ENCODE results near the gene MTFR1L.

The MTFR1L gene

DNA sequence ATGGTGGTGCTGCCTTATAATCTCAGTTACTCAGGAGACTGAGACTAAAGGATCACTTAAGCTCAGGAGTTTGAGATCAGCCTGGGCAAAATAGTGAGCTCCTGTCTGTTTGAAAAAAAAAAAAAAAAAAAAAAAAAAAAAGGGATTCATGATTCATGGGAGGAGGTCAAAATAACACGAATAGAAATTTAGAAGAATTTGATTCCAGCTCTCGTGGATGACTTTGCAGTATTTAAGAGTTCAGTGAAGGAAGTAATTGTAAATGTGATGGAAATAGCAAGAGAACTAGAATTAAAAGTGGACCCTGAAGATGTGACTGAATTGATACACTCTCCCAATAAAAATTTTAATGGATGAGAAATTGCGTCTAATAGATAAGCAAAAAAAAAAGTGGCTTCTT, 23.7 kb downstream of the MTFR1L start:
- no peak overlapping the region for H3K4me3 Mint-ChIP-seq
- no peak for DNase-seq
- no peak overlapping the region for H3K27ac Mint-ChIP-seq
- H3K27me3 Mint-ChIP-seq (ENCODE audit: low read depth, poor library complexity), result no peaks in the 10 kb centered on the region
- TF ChIP-seq, protein P1, sequence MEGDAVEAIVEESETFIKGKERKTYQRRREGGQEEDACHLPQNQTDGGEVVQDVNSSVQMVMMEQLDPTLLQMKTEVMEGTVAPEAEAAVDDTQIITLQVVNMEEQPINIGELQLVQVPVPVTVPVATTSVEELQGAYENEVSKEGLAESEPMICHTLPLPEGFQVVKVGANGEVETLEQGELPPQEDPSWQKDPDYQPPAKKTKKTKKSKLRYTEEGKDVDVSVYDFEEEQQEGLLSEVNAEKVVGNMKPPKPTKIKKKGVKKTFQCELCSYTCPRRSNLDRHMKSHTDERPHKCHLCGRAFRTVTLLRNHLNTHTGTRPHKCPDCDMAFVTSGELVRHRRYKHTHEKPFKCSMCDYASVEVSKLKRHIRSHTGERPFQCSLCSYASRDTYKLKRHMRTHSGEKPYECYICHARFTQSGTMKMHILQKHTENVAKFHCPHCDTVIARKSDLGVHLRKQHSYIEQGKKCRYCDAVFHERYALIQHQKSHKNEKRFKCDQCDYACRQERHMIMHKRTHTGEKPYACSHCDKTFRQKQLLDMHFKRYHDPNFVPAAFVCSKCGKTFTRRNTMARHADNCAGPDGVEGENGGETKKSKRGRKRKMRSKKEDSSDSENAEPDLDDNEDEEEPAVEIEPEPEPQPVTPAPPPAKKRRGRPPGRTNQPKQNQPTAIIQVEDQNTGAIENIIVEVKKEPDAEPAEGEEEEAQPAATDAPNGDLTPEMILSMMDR (IDR thresholded peaks at IDR 0.05), result no peak
- H3K4me1 Mint-ChIP-seq, result peaks cover 22% of the 10 kb centered on the region
- H3K36me3 Mint-ChIP-seq (ENCODE audit: low read depth), result peaks cover 14% of the 10 kb centered on the region
- no peaks in the 10 kb centered on the region for H3K9me3 Mint-ChIP-seq

DNA sequence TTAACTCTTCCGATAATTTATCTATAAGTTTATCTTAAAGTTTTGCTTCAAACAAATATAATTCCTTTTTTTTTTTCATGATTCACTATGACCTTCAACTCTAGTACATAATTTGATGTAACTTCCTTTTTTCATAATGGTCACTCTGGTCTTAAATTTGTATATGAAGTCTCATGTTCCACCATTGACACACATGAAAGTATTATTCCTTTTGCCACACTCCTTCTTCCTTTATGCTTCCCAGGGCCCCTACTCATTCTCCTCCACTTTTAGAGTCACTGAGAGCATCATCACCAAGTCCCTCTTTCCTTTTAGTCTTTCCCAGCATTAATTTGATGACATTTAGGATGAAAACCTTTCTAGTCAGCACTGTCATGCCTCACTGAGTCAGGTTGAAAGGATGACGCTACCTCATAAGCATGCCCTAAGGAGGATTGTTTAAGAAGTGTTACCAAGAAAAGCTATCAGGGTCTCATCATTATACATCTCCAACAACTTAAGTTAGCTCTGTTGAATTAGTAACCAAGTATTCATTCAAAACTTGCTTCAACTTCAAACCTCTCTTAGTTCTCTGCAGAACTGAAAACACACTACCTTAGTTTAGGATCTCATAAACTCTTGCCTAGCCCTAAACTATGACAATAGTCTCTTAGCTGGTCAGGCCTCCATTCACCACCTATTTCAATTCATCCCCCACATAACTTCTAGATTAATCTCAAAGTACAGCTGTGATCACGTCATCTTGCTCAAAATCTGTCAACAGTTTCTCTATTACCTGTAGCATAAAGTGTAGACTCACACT, 25.0 kb downstream of the MTFR1L start:
- DNase-seq, result no peak
- H3K36me3 Mint-ChIP-seq (ENCODE audit: low read depth), result peaks cover 10% of the 10 kb centered on the region
- no peak overlapping the region for H3K4me3 Mint-ChIP-seq
- TF ChIP-seq, protein P1 (IDR thresholded peaks at IDR 0.05), result no peak
- H3K27me3 Mint-ChIP-seq (ENCODE audit: low read depth, poor library complexity), result no peaks in the 10 kb centered on the region
- H3K9me3 Mint-ChIP-seq, result no peaks in the 10 kb centered on the region
- no peak overlapping the region for H3K27ac Mint-ChIP-seq
- peaks cover 30% of the 10 kb centered on the region for H3K4me1 Mint-ChIP-seq

DNA sequence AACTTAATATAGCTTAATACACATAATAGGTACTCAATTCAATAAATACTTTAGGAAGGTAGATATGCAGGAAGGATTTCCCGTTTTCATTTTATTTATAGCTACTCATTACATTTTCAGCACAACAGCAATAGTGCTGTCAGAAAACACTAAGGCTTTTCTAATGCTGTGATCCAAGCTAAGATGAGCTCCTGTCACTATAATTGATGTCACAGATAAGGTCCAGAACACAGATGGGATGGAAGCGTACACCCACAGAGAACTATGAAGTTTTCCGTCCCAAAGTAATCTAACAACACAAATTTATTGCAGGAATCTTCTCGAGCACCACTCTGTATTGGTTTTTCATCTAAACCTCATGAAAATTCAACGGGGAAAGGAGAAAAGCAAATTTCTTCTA, 25.9 kb downstream of the MTFR1L start:
- no peak for DNase-seq
- Mint-ChIP-seq H3K9me3 (no peaks in the 10 kb centered on the region), H3K4me1 (peaks cover 30% of the 10 kb centered on the region), H3K27ac (no peak overlapping the region), H3K36me3 (ENCODE audit: low read depth) (peaks cover 6% of the 10 kb centered on the region), H3K27me3 (ENCODE audit: low read depth, poor library complexity) (no peaks in the 10 kb centered on the region), H3K4me3 (no peak overlapping the region)
- TF ChIP-seq, protein P1 (IDR thresholded peaks at IDR 0.05), result no peak

DNA sequence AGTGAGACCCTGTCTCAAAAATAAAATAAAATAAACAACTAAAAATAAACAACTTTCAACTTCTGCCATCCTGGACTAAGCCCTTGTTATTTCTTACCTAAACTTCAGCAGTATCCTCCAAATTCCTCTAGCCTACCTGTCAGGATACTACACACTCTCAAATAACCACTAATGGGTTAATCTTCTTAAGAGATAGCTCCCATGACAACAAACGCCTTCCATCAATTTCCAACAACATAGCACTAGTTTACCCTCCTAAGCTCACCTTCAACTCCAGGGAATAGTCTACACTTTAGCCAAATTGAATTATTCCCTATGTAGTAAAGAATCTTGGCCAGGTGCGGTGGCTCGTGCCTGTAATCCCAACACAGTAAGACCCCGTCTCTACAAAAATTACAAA, 28.2 kb downstream of the MTFR1L start:
- no peak overlapping the region for H3K27ac Mint-ChIP-seq
- H3K27me3 Mint-ChIP-seq (ENCODE audit: low read depth, poor library complexity), result no peaks in the 10 kb centered on the region
- no peak overlapping the region for H3K4me3 Mint-ChIP-seq
- H3K9me3 Mint-ChIP-seq, result no peaks in the 10 kb centered on the region
- peaks cover 30% of the 10 kb centered on the region for H3K4me1 Mint-ChIP-seq
- DNase-seq, result no peak
- TF ChIP-seq, protein P1 (IDR thresholded peaks at IDR 0.05), result no peak
- H3K36me3 Mint-ChIP-seq (ENCODE audit: low read depth), result peaks cover 13% of the 10 kb centered on the region

DNA sequence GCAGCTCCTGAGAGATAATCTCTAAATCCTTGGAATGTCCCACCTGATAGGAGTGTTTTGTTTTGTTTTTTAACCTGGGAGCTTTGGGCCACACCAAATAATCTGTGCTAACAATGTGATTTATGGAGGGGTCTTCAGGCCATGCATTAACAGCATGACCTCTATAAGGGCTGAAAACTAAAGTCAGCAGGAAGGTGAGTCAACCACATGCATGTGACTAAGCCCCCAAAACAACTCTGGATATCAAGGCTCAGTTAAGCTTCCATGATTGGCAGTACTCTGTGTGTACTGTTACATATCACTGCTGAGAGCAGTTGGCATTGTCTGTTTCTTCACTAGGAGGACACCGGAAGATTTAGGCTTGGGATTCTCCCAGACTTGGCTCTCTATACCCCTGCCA, 28.8 kb downstream of the MTFR1L start:
- peaks cover 13% of the 10 kb centered on the region for H3K36me3 Mint-ChIP-seq (ENCODE audit: low read depth)
- H3K27ac Mint-ChIP-seq, result no peak overlapping the region
- H3K27me3 Mint-ChIP-seq (ENCODE audit: low read depth, poor library complexity), result no peaks in the 10 kb centered on the region
- H3K9me3 Mint-ChIP-seq, result no peaks in the 10 kb centered on the region
- no peak for DNase-seq
- TF ChIP-seq, protein P1 (IDR thresholded peaks at IDR 0.05), result no peak
- H3K4me1 Mint-ChIP-seq, result peaks cover 30% of the 10 kb centered on the region
- no peak overlapping the region for H3K4me3 Mint-ChIP-seq

DNA sequence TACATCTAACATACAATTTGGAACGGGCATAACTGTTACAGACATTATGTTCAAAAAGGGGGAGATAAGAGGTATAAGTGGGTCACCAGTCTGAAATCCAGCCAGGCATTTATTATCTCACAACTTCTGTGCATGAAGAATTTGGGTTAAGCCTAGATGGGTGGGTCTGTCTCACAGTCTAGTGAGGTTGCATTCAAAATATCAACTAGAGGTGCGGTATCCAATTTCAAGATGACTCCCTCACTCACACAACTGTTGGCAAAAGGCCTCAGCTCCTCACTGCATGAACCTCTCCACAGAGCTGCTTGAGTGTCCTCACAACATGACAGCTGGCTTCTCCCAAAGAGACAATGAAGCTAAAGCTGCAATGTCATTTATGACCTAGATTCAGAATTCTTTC, 34.8 kb downstream of the MTFR1L start:
- TF ChIP-seq, protein P1 (IDR thresholded peaks at IDR 0.05), result no peak
- Mint-ChIP-seq H3K9me3 (no peaks in the 10 kb centered on the region), H3K36me3 (ENCODE audit: low read depth) (peaks cover 13% of the 10 kb centered on the region), H3K4me1 (peaks cover 26% of the 10 kb centered on the region), H3K4me3 (no peak overlapping the region), H3K27ac (no peak overlapping the region), H3K27me3 (ENCODE audit: low read depth, poor library complexity) (peaks cover 3% of the 10 kb centered on the region)
- no peak for DNase-seq
